Brain microvascular endothelial cell (primary cell): ENCODE results near the gene CDKN2B-AS1.

Experiments used
- DNase-seq: peaks from one replicate; pipeline ENCODE4 v3.0.0-alpha.2; 2020
- H3K27ac ChIP-seq: fragments of 250-450 bp; sonication (Bioruptor Pico); 2 replicates; pipeline ENCODE4 v1.5.1; 2020; ENCODE audit warnings: mild to moderate bottlenecking, moderate library complexity
- H3K27me3 ChIP-seq: fragments of 250-450 bp; sonication (Bioruptor Pico); replicated peaks from 2 replicates; pipeline ENCODE4 v1.5.1; 2020; ENCODE audit warnings: mild to moderate bottlenecking
- H3K36me3 ChIP-seq: fragments of 250-450 bp; sonication (Bioruptor Pico); replicated peaks from 2 replicates; pipeline ENCODE4 v1.5.1; 2020; ENCODE audit warnings: mild to moderate bottlenecking
- H3K4me3 ChIP-seq: 2 replicates; pipeline ENCODE4 v1.5.1; 2011; ENCODE audit warnings: low read depth, mild to moderate bottlenecking, control low read depth, low read length, moderate library complexity
- CTCF ChIP-seq: IDR thresholded peaks from 2 replicates; pipeline ENCODE4 v1.5.1; 2011; ENCODE audit warnings: low read depth, mild to moderate bottlenecking, moderate library complexity, low read length, control low read depth, inconsistent platforms; ENCODE audit errors: missing control alignments
- in situ Hi-C: cut with HindIII; loops from 2 replicates; pipeline ENCODE4 v1.10.0; 2017; ENCODE audit warnings: low sequenced_read_pairs, low pct_ligation_motif_present

Gene CDKN2B-AS1

GRCh38 chr9:22138956-22139660 lies 144.5 kb downstream of the CDKN2B-AS1 start:
- no peaks in the 10 kb centered on the region for H3K27me3 ChIP-seq
- in situ Hi-C loops: no loop called here
- no peak for TF ChIP-seq CTCF
- no peak overlapping the region for H3K4me3 ChIP-seq
- H3K27ac ChIP-seq: no peak overlapping the region
- no peaks in the 10 kb centered on the region for H3K36me3 ChIP-seq
- DNase-seq: no peak

GRCh38 chr9:22141908-22142307 lies 147.3 kb downstream of the CDKN2B-AS1 start:
- H3K27ac ChIP-seq: peak overlapping the region; percentile 66
- in situ Hi-C loops: no loop called here
- TF ChIP-seq CTCF: no peak
- H3K36me3 ChIP-seq: no peaks in the 10 kb centered on the region
- no peaks in the 10 kb centered on the region for H3K27me3 ChIP-seq
- H3K4me3 ChIP-seq: no peak overlapping the region
- peak; percentile 71 for DNase-seq

- in situ Hi-C loops: no loop called here
- no peaks in the 10 kb centered on the region for H3K27me3 ChIP-seq
- peak; percentile 70 for DNase-seq
- peak overlapping the region; percentile 66 for H3K27ac ChIP-seq
- no peaks in the 10 kb centered on the region for H3K36me3 ChIP-seq
- TF ChIP-seq CTCF: no peak
- H3K4me3 ChIP-seq: no peak overlapping the region
Measured at GRCh38 chr9:22142671-22143070, 148.1 kb downstream of the CDKN2B-AS1 start.

GRCh38 chr9:22143799-22144625 lies 149.4 kb downstream of the CDKN2B-AS1 start:
- peak overlapping the region; percentile 66 for H3K27ac ChIP-seq
- H3K4me3 ChIP-seq: no peak overlapping the region
- DNase-seq: no peak
- H3K36me3 ChIP-seq: no peaks in the 10 kb centered on the region
- TF ChIP-seq CTCF: no peak
- in situ Hi-C loops: no loop called here
- H3K27me3 ChIP-seq: no peaks in the 10 kb centered on the region

GRCh38 chr9:22146604-22147003 lies 152.0 kb downstream of the CDKN2B-AS1 start:
- Histone ChIP-seq H3K27ac (no peak overlapping the region), H3K4me3 (no peak overlapping the region), H3K36me3 (no peaks in the 10 kb centered on the region), H3K27me3 (no peaks in the 10 kb centered on the region)
- DNase-seq: no peak
- in situ Hi-C loops: no loop called here
- no peak for TF ChIP-seq CTCF
